ENCODE measurements around the gene CPTP. TPM values are rescaled to one million over a fixed set of nuclear protein-coding genes. Genes with fewer than 3 reads are reported as not detected.
A peak's percentile ranks its signal among the peaks of the same experiment; 100 is the strongest.
"Not testable (repeated sequence)": the region's sequence is repeated elsewhere in the genome, so short reads cannot be mapped to it uniquely, and the experiment has no call there.

CPTP gene
- polyA plus RNA-seq, 4 donors, result 11.6 to 20.7 (median 14.5) TPM

DNA sequence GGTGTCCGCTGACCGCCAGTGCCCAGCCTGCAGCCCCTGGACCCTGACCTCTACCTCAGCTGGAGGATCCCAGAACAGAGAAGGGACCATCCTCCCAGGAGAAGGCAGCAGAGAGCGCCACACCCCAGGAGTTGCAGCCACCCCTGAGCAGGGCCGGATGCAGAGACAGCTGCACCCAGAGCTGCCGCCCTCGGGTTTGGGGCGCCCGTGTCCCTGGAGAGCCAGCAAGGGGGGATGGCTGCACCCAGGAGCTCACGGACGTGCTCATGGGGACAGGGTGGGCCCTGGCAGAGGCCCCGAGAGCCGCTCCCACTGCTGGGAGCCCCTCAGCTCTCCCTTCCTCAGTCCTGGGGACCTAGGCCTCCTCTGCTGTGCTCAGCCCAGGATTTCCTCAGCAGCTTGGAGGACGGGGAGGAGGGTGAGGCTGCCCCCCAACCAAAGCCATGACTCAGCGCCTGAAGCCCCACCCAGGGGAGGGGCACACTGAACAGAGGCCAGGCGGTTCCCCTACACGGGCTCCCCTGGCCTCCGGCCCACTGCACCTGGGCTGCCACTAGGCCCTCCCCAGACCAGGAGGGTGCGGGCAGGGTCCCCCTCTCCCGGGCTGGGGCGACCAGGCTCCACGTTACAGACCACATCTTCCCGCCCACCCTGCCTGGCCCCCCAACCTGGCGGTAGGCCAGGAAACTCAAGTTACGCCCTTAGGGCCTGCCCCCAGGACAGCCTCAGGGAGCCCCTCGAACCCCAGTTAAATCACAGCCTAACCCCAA, 19.1 kb upstream of the CPTP start:
- DNase-seq (ENCODE audit: low read depth in 4 of 4, low spot score in 3 of 4), result no peak

DNA sequence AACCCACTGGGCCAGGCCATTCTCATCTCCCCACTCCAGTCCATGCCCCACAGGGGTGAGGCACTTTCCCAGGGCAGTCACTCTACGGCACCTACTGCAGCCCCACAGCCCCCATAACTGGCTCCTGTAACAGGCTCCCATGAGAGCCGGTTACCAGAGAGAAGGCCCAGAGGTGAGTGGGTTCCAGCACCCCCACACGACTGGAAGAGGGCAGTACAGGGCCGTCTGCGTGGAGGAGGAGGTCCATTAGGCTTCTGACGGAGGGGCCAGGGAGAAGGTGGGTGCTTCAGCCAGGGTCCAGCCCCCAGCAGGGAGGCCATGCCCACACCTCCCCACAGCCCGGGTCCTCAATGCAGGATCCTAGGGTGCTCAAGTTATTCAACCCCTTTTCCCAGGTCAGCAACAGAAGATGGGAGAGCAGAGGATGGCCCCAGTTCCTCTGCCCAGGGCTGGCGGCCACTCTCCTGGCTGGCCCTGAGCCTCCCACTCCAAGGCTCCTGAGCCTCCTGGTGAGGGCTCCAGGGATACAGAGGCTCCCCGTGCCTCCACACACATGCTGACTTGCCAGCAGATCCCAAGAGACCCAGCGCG, 18.4 kb upstream of the CPTP start:
- no peak for DNase-seq (ENCODE audit: low read depth in 4 of 4, low spot score in 3 of 4)

- no peak for DNase-seq (ENCODE audit: low read depth in 4 of 4, low spot score in 3 of 4)
Observed at GRCh38 chr1:1306661-1307260, 17.8 kb upstream of the CPTP start.

GRCh38 chr1:1307261-1307922, 17.2 kb upstream of the CPTP start:
- no peak for DNase-seq (ENCODE audit: low read depth in 4 of 4, low spot score in 3 of 4)

DNA sequence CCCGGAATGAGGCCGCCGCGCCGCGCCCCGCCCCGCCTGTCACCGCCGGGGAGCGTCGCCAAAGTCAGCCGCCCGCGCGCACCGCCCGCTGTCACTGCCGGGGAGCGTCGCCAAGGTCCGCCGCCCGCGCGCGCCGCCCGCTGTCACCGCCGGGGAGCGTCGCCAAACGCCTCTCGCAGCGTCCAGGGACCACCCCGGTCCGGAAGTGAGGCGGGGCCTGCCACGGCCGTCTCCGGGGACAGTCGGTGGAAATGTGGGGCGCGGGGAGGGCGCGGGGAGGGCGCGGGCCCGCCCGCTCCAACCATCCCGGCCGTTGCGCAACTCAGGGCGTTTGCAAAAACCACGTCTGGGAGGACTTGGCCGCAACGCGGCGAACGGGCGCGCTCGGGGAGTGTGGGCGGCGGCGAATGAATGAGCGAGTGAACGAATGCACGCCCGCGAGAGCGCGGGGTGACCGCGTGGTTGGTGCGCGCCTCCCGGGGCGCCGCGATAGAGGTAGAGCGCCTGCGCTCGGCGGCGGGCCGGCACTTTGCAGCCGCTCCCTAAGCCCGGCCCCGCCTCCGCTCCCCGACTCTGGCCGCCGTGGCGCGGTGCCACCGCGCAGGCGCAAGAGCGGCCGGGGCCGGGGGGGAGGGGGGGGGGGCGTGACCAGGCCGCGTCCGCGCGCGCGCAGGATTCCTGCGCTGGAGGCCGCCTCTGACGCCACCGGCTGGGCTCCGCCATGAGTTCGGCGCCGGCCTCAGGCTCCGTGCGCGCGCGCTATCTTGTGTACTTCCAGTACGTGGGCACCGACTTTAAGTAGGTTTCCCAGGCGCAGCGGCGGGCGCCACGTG, 16.5 kb upstream of the CPTP start, which contains the start of the genes ACAP3 and PUSL1:
Gene ACAP3 (minus strand): TSS at position 8 of the 833 bp plus-strand sequence. CDS start 115 bp downstream, outside the sequence.
Gene PUSL1 (plus strand): TSS at position 675 of the 833 bp plus-strand sequence. CDS start 47 bp downstream, at position 722.
- peak; percentile 74 to 84 (median 80) for DNase-seq (ENCODE audit: low read depth in 4 of 4, low spot score in 3 of 4)

- DNase-seq (ENCODE audit: low read depth in 4 of 4, low spot score in 3 of 4), result no peak
Observed at GRCh38 chr1:1308756-1309250, 15.8 kb upstream of the CPTP start.

- DNase-seq (ENCODE audit: low read depth in 4 of 4, low spot score in 3 of 4), result no peak
Observed at GRCh38 chr1:1309251-1310108, 15.1 kb upstream of the CPTP start.

GRCh38 chr1:1310109-1310385, 14.6 kb upstream of the CPTP start:
- no peak for DNase-seq (ENCODE audit: low read depth in 4 of 4, low spot score in 3 of 4)

DNA sequence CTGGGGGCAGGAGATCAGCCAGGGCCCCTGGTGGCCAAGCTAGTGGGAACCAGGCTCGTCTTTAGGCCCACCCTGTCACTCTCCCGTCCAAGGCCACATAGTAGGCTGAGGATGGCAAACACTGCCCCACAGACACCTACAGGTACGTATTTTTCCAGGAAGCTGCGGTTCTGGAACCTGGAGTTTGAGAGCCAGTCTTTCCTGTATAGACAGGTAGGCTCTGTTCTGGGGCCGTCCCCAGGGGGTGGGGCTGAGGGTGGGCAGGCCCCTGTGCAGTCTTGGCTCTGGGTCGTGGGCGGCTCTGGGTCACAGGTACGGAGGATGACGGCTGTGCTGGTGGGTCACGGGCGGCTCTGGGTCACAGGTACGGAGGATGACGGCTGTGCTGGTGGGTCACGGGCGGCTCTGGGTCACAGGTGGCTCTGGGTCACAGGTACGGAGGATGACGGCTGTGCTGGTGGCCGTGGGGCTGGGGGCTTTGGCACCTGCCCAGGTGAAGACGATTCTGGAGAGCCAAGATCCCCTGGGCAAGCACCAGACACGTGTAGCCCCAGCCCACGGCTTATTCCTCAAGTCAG, 14.0 kb upstream of the CPTP start:
- DNase-seq (ENCODE audit: low read depth in 4 of 4, low spot score in 3 of 4), result no peak

DNA sequence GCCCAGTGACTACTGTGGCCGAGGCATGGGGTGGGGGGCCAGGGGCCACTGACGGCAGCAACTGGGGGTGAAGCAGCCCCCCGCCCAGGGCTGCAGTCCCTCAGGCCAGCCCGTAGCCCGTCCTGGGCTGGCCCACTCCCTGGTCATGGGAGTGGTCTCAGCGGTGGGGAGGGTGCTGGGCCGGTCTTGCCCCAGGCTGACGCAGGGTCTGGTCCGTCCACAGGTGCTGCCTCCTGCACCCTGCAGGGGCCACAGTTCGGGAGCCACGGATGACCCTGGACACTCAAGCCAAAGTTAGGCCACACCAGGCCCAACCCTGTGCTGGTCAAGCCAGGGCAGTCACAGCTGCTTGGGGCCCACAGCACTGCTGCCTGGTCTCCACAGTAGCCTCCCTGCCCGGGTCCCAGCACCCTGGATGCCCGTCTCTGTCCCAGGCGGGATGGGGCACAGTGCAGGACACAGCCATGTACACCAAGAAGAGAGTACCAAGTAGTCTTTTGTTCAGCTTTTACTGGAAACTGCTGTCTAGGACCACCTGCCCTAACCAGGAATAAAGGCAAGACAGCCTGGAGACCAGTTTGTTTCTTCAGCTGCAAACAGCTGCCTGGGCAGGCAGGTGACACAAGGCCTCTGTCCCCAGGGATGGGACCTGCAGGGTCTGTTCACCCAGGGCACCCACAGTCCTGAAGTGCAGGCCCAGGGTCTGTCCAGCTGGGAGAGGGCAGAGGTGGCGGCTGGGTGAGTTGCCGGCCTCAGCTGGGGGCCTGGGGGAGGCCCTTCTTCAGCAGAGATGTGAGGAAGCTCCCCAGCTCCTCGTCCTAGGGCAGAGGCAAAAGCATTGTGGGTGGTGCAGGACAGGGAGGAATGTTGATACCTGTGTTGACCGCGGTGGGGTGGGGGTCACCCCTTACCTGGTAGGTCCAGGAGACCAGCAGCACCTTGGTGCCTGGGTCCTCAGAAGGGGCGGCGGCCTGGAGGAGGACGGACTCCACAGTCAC, 13.2 kb upstream of the CPTP start:
- DNase-seq (ENCODE audit: low read depth in 4 of 4, low spot score in 3 of 4), result no peak

DNA sequence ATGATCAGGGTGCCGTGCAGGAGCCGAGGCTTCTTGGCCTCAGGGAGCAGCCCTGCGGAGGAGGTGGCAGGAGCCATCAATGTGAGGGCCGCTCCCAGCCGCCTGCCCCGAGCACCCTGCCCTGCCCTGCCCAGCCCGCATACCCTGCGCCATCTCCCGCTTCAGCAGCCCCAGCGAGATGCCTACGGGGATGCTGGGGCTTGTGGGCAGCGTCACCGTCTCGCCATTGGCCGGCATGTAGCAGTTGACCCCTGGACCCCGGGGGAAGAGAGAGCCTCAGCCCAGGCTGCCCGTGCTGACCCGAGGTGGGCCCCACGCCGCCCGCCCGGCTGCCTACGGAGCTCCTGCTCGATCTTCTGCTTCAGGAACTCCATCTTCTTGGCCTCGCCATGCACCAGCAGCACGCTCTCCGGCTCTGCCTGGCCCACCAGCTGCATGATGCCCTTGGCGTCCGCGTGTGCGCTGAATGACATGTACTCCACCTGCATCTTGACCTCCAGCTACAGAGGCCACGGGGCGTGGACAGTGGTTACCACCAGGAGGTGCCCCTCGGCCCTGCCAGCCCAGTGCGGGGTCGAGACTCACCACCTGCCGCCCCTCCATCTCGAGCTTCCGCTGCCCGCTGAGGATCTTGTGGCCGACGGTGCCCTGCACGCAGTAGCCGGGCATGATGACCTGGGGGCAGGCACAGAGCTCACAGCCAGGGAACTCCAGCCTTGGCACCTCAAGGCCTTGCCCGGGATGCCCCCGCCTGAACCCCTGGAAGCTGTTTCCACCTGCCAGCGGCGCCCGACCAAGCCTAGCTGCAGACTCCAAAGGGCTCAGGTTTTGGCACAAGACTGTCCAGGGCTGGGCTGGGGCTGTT, 11.9 kb upstream of the CPTP start:
- DNase-seq (ENCODE audit: low read depth in 4 of 4, low spot score in 3 of 4), result no peak

DNA sequence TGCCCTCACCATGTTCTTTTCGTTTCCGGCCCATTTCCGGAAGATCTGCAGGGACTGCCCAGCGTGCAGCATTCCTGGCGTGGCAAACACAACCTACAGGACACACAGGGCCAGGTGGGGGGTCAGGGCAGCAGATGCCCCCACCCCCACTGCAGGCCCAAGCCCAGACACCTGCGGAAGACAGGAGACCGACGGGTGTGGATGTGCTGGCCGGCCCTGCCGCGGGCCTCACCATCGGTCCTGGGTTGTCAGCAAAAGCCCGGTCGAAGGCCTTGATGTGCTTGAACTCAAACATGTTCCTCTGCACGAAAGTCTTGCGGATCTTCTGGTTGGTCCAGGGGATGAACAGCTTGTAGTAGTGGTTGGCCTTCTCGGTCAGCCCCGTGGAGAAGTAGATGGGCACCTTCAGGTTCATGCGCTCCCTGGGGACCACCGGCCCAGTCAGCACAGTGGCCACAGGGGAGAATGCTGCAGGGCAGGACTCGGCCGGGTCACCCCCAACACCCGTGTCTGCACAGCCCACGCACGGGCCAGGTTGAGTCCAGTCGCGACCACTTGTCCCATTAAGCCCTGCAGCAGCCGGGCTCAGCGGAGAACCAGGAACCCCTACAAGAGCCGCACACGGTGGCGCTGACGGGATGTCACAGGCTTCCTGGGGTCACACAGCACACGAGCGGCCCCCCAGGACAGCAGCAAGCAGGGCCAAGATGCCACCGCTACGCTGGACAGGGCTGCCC, 10.9 kb upstream of the CPTP start:
- no peak for DNase-seq (ENCODE audit: low read depth in 4 of 4, low spot score in 3 of 4)

DNA sequence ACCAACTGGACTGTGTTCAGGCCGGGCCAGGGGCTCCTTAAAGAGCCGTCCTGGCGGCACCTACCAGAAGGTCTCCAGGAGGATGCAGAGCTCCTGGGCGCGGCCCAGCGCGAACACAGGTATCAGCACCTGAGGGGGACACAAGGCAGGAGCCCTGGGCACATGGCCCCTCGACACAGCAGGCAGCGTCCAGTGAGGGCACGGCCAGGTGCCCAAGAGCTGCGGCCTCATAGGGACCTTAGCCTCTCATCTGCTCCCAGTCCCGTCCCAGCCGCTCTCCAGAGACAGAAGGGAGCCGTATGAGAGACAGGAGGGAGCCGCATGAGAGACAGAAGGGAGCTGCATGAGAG, 10.4 kb upstream of the CPTP start:
- no peak for DNase-seq (ENCODE audit: low read depth in 4 of 4, low spot score in 3 of 4)

- no peak for DNase-seq (ENCODE audit: low read depth in 4 of 4, low spot score in 3 of 4)
Observed at GRCh38 chr1:1314678-1315335, 9.8 kb upstream of the CPTP start.

DNA sequence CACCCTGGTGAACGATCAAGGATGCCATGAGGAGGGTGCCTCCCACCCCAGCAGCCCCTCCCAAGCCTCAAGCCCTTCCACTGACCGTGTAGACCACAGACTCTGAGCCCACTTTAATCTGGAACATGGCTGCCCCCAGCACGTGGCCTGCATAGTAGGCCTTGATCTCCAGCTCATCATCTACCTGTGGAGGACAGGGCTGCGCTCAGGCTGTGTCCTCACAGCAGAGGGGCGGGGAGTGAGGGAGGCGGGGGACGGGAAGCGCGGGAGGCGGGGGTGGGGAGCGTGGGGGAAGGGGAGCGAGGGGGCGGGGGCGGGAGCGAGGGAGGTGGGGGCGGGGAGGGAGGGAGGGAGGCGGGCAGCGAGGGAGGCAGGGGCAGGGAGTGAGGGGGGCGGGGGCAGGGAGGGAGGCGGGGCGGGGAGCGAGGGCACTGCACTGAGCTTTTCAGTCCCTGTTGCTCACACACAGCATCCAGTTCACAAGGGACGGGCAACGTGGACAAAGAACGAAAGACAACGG, 9.1 kb upstream of the CPTP start:
- DNase-seq (ENCODE audit: low read depth in 4 of 4, low spot score in 3 of 4), result no peak

- not testable (repeated sequence) for DNase-seq (ENCODE audit: low read depth in 4 of 4, low spot score in 3 of 4)
Observed at GRCh38 chr1:1316199-1316598, 8.4 kb upstream of the CPTP start.
